NCI-H748 treated with DMSO at 0.1 percent for 48 hours (cell line): ENCODE results near the gene NT5DC2.
A peak's percentile ranks its signal among the peaks of the same experiment; 100 is the strongest.

ENCODE experiments used
- DNase-seq: peaks from one replicate; lab custom pipeline; 2025; lab: John Stamatoyannopoulos, UW

NT5DC2 gene

GRCh38 chr3:52533623-52534280, at the start of gene NT5DC2:
TSS of gene NT5DC2 (minus strand) at chr3:52533857. CDS start at chr3:52533737, 120 bp downstream.
- peak; percentile 32 for DNase-seq

- DNase-seq = no peak
Observed at GRCh38 chr3:52574056-52574965, 40.7 kb upstream of the NT5DC2 start.

GRCh38 chr3:52572221-52572620, 38.6 kb upstream of the NT5DC2 start:
- no peak for DNase-seq

GRCh38 chr3:52570076-52570475, 36.4 kb upstream of the NT5DC2 start:
- DNase-seq = no peak

GRCh38 chr3:52568069-52568468, 34.4 kb upstream of the NT5DC2 start:
- no peak for DNase-seq

GRCh38 chr3:52563984-52564383, 30.3 kb upstream of the NT5DC2 start:
- no peak for DNase-seq

- no peak for DNase-seq
Observed at GRCh38 chr3:52561028-52561747, 27.5 kb upstream of the NT5DC2 start.

- no peak for DNase-seq
Observed at GRCh38 chr3:52558436-52558835, 24.8 kb upstream of the NT5DC2 start.

- no peak for DNase-seq
Observed at GRCh38 chr3:52557011-52557960, 23.6 kb upstream of the NT5DC2 start.

GRCh38 chr3:52555056-52555455, 21.4 kb upstream of the NT5DC2 start:
- DNase-seq = no peak

- no peak for DNase-seq
Observed at GRCh38 chr3:52554026-52554755, 20.5 kb upstream of the NT5DC2 start.

- no peak for DNase-seq
Observed at GRCh38 chr3:52552089-52552488, 18.4 kb upstream of the NT5DC2 start.

GRCh38 chr3:52551118-52551517, 17.5 kb upstream of the NT5DC2 start:
- no peak for DNase-seq

GRCh38 chr3:52547143-52547542, 13.5 kb upstream of the NT5DC2 start:
- DNase-seq = no peak

GRCh38 chr3:52546111-52546901, 12.6 kb upstream of the NT5DC2 start:
- no peak for DNase-seq

- no peak for DNase-seq
Observed at GRCh38 chr3:52544937-52545336, 11.3 kb upstream of the NT5DC2 start.

GRCh38 chr3:52541050-52541449, 7.4 kb upstream of the NT5DC2 start:
- no peak for DNase-seq

GRCh38 chr3:52539010-52539653, 5.5 kb upstream of the NT5DC2 start:
- no peak for DNase-seq

GRCh38 chr3:52537726-52538421, 4.2 kb upstream of the NT5DC2 start:
- no peak for DNase-seq
